Stimulated activated CD8-positive, alpha-beta memory T cell treated with anti-CD3 and anti-CD28 coated beads, Interleukin-12 subunit alpha, Interleukin-12 subunit beta, amount 100 ng/mL, for 4 hours (primary cell): ENCODE measurements around the gene ACOT11.
"Not testable (repeated sequence)": the region's sequence is repeated elsewhere in the genome, so short reads cannot be mapped to it uniquely, and the experiment has no call there.

Source experiments
- DNase-seq: peaks from one replicate; pipeline ENCODE4 v3.0.0-alpha.2; 2020; ENCODE audit warnings: low read depth

ACOT11 gene

DNA sequence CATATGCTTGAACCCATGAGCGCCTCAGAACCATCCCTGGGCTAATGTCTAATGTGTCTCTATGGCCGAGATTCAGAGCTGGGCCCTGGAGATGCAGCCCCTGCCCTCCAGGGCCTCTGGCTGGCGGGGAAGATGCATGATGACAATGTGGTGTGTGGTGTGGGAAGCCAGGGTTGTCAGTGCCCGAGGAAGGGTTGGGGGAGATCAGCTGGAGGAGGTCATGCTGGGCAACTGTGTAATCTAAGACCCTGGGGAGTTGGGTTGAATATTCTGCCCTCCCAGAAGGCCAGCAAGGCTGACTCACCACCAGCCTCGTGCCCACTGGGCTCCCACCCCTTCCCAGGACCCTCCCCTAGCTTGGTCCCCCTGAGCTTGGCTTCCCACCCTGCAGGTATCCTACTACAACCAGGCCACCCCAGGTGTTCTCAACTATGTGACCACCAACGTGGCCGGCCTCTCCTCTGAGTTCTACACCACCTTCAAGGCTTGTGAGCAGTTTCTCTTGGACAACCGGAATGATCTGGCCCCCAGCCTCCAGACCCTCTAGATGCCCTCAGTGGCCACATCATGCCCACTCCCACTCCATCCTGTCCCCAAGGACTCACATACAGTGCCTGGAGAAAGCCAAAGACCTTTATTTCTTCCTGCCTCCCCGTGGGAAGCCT, 60.7 kb downstream of the ACOT11 start:
- DNase-seq: no peak

DNA sequence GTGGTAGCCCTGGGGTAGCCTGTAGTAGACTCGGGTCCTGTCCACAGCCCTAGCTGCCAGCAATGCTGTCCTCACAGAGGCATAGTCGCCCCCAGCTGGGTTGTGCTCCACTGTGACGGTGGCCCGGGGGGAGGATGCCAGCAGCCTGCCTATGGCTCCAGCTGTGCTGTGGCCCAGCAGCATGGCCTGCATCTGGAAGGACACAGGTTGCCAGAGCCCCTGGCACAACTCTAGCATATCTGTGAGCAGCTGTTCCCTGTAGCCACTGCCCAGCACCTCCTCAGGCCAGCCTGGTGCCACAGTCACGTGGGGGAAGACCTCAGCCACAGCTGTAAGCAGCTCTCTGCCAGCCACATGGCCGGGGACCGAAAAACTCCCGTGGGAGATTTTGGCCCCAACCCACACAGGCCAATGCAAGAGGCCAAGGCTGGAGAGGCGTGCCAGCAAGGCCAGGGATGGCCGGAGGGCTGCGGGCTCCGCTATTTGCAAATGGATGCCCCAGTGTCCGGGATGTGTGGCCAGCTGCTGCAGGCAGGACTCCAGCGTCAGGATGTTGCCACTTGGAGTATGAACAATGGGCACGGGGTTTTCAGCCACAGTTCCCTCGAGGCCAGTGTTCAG, 61.4 kb downstream of the ACOT11 start:
- no peak for DNase-seq

DNA sequence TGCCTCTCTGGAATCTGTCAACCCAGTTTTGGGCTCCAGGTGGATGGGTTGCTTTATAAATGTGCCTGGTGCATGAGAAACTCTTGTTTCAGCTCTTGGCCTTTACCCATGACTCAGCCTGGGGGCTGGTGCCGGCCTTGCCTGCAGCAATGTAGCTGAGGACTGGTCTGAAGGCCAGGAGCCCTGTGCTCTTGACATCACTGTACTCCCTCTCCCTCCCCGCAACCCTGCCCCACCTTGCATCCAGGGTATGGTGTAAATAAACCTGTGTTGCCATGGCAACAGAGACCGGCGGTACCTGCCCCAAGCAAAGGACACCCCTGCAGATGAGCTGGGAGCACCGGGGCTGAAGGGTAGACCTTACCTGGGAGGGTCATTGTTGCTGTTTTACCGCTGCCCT, 62.0 kb downstream of the ACOT11 start:
- DNase-seq: no peak

DNA sequence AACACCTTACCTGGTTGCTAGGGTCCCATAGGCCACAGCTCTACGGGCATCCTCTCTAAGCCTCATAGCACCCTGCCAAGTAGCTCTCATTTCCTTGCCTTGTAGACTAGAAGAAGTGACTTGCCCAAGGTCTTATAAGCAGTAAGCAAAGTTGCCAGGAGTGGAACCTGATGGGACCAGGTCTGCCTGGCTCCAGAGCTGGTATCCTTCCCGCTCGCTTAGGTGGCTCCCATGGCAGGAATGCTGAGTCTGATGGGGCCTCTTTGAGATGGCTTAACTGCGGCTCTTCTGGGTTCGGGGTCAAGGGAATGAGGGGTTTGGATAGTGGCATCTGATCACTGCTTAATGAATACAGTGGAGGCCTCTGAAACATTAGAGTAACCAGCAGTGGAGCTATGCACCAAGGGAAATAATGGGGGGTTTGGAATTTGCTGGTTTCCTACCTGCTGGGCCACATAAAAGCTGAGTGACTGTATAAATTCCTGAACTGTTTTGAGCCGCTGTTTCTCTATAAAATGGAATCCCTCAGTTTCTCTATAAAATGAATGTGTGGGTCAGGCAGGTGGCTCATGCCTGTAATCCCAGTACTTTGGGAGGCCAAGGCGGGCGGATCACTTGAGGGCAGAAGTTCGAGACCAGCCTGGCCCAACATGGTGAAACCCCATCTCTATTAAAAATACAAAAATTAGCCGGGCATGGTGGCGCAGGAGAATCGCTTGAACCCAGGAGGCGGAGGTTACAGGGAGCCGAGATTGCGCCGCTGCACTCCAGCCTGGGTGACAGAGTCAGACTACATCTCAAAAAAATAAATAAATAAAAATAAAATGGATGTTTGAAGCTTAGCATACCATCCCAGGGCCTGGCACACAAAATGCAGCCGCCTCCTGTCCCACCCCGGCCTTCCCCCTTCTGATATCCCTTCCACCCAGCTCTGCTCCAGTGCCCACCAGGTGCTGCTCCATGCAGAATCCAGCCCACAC, 62.9 kb downstream of the ACOT11 start:
- DNase-seq: no peak

DNA sequence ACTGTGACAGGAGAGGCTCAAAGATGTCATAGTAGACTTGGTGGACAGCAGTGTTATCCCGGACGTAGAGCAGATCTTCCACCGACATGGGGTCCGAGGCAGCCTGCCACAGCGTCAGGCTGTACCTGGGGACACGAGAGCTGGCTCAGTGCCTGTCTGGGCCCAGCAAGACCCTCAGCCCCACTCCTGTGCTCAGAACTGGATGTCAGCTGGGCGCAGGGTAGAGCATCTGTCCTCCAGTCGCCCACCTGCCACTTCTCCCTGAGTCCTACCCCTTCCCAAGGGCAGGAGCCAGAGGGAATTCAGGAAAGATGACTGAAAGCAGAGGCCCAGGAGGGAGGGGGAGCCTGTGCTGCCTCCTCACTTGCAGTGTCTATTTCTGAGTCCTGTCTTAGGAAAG, 63.6 kb downstream of the ACOT11 start:
- DNase-seq: no peak

DNA sequence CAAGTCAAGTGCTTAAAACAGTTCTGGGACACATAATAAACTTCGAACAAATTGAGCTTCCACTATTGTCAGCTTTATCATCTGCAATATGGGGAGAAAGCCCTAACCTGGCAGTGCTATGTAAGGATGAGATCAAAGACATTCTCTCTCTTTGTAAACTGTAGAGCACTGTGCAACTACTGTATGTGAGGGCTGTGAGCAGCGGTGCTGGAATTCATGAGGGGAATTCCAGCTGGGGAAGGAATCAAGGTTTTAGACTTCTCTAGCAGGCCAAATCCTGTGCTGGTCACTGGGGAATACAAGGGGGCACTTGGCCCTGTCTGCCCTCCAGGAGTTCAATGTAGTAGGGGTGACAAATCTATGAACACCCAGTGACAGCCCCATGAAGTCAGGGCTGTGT, 66.0 kb downstream of the ACOT11 start:
- DNase-seq: no peak

DNA sequence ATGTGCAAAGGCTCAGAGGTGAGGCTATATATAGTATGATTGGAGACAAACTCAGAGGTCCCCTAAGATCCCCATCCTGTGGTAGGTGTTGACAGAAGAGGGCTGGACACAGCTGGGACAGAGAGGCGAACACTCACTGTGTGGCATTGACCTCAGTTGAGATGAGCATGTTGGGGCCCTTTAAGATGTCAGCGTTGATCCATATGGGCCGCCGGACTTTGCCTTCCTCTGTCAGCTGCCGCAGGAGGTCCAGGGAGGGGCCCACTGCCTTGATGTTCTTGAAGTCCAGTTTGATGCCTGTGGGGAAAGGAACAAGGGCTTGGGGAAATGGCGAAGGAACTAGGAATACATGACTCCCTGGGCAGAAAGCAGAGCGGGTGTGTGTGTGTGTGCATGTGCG, 66.5 kb downstream of the ACOT11 start:
- DNase-seq: no peak

DNA sequence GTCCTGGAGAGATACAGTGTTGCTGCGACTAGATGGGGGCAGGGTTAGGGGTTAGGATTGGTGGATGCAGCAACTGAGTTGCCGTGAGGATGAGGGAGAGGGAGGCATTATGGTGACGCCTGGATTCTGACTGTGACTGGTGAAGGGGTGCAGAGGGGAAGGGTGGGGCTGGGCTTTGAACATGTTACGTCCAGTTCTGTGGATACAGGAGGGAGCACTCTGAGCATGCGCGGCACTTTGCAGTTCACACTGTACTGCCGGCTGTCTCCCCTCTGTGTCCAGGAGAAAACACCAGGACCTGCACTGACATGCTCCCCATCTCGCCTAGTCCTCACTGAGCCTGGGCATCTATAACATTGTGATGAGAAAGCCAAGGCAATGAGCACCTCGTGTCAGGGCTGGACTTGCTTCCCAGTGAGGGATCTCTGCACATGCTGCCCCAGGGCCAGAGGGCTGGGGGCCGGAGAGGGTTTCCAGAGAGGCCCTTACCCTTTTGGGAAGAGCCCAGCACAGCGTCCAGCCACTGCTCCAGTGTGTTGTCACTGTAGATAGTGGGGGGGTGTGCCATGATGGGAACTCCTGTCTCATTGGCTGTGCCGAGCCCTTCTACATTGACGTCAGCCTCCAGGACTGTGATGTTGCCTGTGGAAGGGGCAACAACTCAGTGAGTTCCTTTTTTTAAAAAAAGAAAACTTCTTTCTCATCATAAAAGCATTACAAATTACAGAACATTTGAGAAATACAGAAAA, 67.7 kb downstream of the ACOT11 start:
- DNase-seq: no peak

DNA sequence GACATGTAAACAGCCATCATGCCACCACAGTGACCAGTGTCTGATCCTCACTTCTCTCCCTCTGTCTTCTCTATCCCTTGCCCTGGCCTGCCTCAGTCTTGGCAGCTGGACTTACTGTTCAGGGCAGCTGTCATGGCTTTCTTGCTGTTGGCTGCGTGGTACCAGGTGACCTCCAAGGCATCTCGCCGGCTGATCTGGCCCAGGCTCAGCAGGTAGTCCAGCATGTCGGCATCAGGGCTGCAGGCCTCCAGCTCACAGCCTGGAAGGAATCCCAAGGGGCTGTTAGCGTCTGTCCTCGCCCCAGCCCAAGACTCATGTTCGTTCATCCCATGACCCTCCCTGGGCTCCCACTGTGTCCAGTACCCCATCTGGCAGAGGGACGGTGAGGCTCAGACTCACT, 71.7 kb downstream of the ACOT11 start:
- no peak for DNase-seq

DNA sequence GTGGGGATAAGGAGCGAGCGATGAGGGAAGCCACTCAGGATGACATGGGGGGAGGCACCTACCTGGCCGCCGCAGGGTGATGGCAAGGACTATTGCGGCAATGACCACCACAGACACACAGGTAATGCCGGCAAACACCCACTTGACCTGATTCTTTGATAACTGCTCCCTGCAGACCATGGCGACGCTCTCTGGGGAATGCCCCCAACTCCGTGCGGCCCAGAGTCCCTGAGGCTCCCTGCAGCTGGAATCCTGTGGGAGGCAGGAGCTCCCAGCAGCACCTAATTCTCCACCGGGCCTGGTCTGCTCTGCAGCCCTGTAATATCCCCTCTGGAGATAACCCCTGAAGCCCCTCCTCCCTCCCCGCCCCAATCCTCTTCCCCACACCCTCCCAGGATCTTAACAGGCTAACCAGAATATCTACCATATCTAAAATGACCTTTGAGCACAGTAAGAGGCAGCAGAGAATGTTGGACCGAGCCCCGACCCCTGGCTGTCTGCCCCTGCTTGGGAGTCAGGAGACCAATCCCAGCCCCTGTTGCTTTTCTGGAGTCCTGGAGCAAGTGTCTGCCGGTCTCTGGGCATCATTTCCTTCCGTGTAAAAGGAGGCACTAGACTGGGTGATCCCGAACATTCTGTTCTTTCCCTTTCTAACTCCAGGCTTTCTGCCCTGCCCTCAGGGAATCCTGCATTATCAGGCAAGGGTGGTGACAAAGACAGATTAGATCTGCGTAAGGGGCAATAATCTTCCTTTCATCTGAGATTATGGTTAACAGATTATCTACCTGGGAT, 75.4 kb downstream of the ACOT11 start, which contains the start of gene FAM151A:
Gene FAM151A (minus strand): TSS at position 310 of the 792 bp plus-strand sequence. CDS start 130 bp downstream, at position 180.
- DNase-seq: no peak

DNA sequence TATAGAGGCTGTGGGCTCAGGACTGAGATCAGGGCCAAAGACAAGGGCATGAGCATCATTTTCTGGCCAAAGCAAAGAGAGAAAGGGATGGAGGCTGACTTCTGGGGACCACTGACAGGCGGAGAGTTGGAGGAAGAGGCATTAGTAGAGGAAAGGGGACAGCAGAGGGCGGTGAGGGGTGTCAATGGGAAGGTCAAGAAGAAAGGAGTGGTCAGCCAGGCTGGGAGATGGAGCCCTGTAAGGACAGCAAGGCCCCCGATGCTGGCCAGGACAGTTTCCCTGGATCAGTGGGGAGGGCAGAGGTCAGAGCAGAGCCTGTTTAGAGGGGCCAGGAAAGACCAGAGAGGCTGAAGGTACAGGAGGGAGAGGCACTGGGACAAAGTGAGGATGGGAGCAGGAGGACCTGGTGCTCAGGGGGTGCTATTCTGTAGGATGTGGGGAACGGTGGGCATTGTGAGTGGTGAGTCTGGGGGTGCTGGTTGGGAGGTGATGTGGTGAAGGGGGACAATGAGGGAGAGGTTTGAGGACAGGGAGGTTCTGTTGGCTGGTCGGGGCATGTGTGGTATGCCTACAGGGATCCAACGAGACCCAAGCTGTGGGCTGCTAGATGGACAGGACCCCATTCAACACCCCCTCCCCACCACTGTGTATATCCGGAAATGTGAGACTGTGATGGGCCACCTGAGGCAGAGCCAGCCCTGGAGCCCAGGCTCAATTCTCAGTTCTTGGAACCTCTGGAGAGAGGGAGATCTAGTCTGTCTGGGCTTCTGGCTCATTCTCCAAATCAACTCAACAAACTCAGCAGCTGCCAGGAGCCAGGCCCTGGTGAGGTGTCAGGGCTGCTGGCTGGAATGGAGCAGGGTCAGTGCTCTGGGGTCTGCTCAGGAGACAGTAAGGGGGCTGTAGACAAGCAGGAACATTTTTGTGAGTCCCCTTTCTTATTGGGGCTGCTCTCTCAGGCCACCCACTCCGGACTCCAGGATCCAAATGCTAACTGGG, 76.7 kb downstream of the ACOT11 start:
- DNase-seq: no peak

DNA sequence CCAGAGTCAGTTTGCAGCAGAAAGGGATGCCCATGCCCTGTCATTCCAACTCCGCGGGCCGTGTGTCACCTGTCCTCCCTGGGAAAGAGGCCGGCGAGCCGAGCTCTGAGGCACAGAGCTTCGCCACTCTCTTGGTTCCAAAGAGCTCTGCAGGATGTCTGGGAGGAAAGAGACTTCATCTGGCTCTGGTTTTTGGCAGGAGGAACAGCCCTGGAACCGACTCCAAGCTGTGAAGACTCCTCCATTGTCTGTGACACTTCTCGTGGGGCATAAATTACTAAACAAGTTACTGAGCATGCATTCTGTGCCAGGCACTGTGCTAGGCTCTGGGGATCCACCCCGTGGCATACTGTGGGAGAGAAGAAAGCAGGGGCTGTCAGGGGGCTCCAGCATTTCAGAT, 79.2 kb downstream of the ACOT11 start:
- DNase-seq: no peak

DNA sequence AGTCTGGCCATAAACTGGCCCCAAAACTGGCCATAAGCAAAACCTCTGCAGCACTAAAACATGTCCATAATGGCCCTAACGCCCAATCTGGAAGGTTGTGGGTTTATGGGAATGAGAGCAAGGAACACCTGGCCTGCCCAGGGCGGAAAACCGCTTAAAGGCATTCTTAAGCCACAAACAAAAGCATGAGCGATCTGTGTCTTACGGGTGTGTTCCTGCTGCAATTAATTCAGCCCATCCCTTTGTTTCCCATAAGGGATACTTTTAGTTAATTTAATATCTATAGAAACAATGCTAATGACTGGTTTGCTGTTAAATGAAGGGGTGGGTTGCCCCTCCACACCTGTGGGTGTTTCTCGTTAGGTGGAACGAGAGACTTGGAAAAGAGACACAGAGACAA, 87.8 kb downstream of the ACOT11 start:
- not testable (repeated sequence) for DNase-seq

DNA sequence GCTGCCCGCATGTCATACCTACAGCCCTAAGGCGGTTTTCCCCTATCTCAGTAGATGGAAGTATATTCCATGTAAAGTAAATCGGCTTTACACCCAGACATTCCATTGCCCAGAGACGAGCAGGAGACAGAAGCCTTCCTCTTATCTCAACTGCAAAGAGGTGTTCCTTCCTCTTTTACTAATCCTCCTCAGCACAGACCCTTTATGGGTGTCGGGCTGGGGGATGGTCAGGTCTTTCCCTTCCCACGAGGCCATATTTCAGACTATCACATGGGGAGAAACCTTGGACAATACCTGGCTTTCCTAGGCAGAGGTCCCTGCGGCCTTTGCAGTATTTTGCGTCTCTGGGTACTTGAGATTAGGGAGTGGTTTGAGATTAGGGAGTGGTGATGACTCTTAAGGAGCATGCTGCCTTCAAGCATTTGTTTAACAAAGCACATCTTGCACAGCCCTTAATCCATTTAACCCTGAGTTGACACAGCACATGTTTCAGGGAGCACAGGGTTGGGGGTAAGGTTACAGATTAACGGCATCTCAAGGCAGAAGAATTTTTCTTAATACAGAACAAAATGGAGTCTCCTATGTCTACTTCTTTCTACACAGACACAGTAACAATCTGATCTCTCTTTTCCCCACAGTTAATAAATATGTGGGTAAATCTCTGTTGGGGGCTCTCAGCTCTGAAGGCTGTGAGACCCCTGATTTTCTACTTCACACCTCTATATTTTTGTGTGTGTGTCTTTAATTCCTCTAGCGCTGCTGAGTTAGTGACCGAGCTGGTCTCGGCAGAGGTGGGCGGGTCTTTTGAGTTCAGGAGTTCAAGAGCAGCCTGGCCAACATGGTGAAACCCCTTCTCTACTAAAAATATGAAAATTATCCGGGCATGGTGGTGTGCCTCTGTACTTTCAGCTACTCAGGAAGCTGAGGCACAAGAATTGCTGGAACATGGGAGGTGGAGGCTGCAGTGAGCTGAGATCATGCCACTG, 88.7 kb downstream of the ACOT11 start:
- not testable (repeated sequence) for DNase-seq

DNA sequence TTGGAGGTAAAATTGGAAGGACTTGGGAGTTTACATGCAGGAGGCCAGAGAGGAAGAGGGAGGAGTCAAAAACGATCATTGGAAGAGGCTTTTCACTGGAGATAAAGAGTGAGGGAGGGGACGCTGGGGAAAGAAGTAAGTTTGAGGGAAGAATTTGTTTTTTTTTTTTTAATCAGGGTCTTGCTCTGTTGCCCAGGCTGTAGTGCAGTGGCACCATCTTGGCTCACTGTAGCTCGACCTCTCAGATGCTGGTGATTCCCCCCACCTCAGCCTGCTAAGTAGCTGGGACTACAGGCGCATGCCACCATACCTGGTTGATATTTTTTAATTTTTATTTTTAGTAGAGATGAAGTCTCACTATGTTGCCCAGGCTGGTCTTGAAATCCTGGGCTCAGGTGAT, 92.3 kb downstream of the ACOT11 start:
- DNase-seq: no peak

DNA sequence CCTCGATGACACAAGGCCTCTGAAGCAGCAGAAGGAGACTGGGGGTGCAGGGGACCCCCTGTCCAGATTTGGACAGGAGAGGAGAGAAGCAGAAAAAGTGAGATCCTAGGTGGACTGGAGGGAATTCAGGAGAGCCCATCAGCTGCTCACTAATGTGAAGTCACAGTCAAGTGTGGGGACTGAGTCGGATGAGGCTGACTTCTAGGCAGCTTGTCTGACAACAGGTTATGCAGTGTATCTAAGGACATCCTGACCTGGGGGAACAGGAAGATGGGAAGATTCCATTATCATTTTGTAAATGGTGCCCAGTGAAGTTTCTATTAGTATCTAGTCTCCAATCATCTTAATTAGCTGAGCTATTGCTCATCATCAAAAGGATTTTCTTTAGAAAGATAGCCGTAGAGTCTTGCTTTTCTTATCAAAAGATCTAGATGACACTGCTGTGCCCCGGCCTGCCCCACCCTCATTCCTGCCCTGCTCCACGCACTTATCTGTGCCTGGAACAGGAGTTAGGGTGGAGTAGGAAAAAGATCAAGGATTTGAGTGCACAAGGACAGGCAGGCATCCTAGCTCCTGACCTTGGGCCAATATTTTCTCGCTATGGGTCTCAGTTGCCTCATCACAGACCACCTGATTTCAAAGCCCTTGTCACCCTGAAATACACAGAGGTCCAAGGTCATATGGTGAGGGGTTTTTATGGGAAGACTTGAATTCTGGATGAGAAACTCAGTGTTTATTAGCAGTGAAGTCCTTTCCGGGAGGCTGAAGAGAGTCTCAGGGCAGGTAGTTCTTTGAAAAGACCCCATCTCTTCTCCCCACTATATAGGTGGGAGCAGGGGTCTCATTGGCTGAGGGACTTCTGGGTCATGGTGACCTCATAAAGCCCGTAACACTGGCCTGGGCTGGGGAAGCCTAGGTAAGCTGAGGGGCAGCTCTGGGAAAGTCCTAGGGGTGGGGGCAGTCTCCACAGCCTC, 93.1 kb downstream of the ACOT11 start, which contains the start of gene MROH7:
Gene MROH7 (plus strand): TSS at position 924 of the 974 bp plus-strand sequence. CDS start 11,141 bp downstream, outside the sequence.
- DNase-seq: no peak

DNA sequence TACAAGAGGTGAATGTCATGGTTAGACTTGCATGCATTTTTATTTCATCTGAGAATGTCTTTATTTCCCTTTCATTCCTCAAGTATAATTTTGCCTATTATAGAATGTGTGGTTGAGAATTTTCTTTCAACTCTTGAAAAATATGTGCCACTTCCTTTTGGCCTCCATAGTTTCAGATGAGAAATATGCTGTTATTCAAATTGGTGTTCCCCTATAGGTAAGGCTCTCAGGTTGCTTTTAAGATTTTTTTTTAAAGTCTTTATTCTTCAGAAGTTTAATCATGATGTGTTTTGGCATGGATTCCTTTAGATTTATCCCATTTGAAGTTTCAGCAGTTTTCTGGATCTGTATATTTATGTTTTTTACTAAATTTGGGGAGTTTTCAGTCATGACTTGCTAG, 95.7 kb downstream of the ACOT11 start:
- DNase-seq: no peak
